ENCODE data around the gene IL17D. TPM values are rescaled to one million over a fixed set of nuclear protein-coding genes. Genes with fewer than 3 reads are reported as not detected.

Gene IL17D
- total RNA-seq, 2 experiments from 2014 or later: 0.47 TPM; not detected in 1

- H3K4me1 ChIP-seq (ENCODE audit: insufficient read depth, low read length): peaks cover 11% of the 10 kb centered on the region
- H3K36me3 Mint-ChIP-seq (ENCODE audit: low read depth): peaks cover 4% of the 10 kb centered on the region
- no peaks in the 10 kb centered on the region for H3K27me3 Mint-ChIP-seq
- ChIA-PET CTCF (no interaction called here), POLR2A (interaction anchor here (0.8 to 1.0 kb wide), 2 partner anchors 51 to 52 kb away, joined by 3 read pairs; partner anchors contain the start of gene EEF1AKMT1)
- H3K27ac ChIP-seq (ENCODE audit: low read depth in 1 of 2, low read length in 2 of 2): no peak overlapping the region
- peak in 1 of 14 experiments; percentile 5 for DNase-seq
- peak overlapping the region; percentile 12 for H3K4me3 ChIP-seq (ENCODE audit: low read length)
- H3K4me1 Mint-ChIP-seq (ENCODE audit: low read depth): no peaks in the 10 kb centered on the region
- H3K36me3 ChIP-seq (ENCODE audit: insufficient read depth, low read length): no peaks in the 10 kb centered on the region
- no peak overlapping the region for H3K27ac Mint-ChIP-seq
- no peak overlapping the region for H3K4me3 Mint-ChIP-seq
- intact Hi-C loops (cut with DNase I, micrococcal nuclease): no loop called here
- peaks cover 0 to 7% of the 10 kb centered on the region in 2 experiments for H3K9me3 ChIP-seq (ENCODE audit: control insufficient read depth in 1 of 2, insufficient read depth in 1 of 2, low read length in 2 of 2)
- ATAC-seq (ENCODE audit: poor library complexity): peak; percentile 29
- no peak for TF ChIP-seq CTCF (IDR thresholded peaks at IDR 0.05)
- H3K27me3 ChIP-seq (ENCODE audit: control insufficient read depth in 1 of 2, insufficient read depth in 2 of 2, low read length in 2 of 2): peaks cover 18 to 24% of the 10 kb centered on the region in 2 experiments
- H3K9me3 Mint-ChIP-seq: no peaks in the 10 kb centered on the region
These were observed 18.2 kb downstream of the IL17D start for GRCh38 chr13:20721454-20722357.

GRCh38 chr13:20727856-20728255 lies 24.4 kb downstream of the IL17D start:
- Histone ChIP-seq H3K4me1 (ENCODE audit: insufficient read depth, low read length) (no peaks in the 10 kb centered on the region), H3K27me3 (ENCODE audit: control insufficient read depth in 1 of 2, insufficient read depth in 2 of 2, low read length in 2 of 2) (no peaks in the 10 kb centered on the region), H3K27ac (ENCODE audit: low read depth in 1 of 2, low read length in 2 of 2) (no peak overlapping the region), H3K4me3 (ENCODE audit: low read length) (no peak overlapping the region), H3K36me3 (ENCODE audit: insufficient read depth, low read length) (no peaks in the 10 kb centered on the region), H3K9me3 (ENCODE audit: control insufficient read depth in 1 of 2, insufficient read depth in 1 of 2, low read length in 2 of 2) (no peaks in the 10 kb centered on the region)
- H3K27ac Mint-ChIP-seq: no peak overlapping the region
- no peaks in the 10 kb centered on the region for H3K9me3 Mint-ChIP-seq
- ATAC-seq (ENCODE audit: poor library complexity) (no peak), DNase-seq (no peak)
- ChIA-PET CTCF (interaction anchor here (0.6 kb wide), 1 partner anchor 17 kb away, joined by 4 read pairs; no protein-coding TSS in a partner anchor), POLR2A (no interaction called here)
- H3K4me3 Mint-ChIP-seq: no peak overlapping the region
- intact Hi-C loops (cut with DNase I, micrococcal nuclease): no loop called here
- no peaks in the 10 kb centered on the region for H3K27me3 Mint-ChIP-seq
- H3K36me3 Mint-ChIP-seq (ENCODE audit: low read depth): peaks cover 29% of the 10 kb centered on the region
- no peaks in the 10 kb centered on the region for H3K4me1 Mint-ChIP-seq (ENCODE audit: low read depth)
- TF ChIP-seq CTCF (IDR thresholded peaks at IDR 0.05): no peak

- no peaks in the 10 kb centered on the region for H3K27me3 ChIP-seq (ENCODE audit: control insufficient read depth in 1 of 2, insufficient read depth in 2 of 2, low read length in 2 of 2)
- no peak for ATAC-seq (ENCODE audit: poor library complexity)
- H3K36me3 Mint-ChIP-seq (ENCODE audit: low read depth): peaks cover 30% of the 10 kb centered on the region
- H3K27me3 Mint-ChIP-seq: no peaks in the 10 kb centered on the region
- no peak for DNase-seq
- intact Hi-C loops (cut with DNase I, micrococcal nuclease): no loop called here
- no peaks in the 10 kb centered on the region for H3K9me3 ChIP-seq (ENCODE audit: control insufficient read depth in 1 of 2, insufficient read depth in 1 of 2, low read length in 2 of 2)
- no peaks in the 10 kb centered on the region for H3K4me1 Mint-ChIP-seq (ENCODE audit: low read depth)
- CTCF ChIA-PET: no interaction called here
- H3K4me1 ChIP-seq (ENCODE audit: insufficient read depth, low read length): no peaks in the 10 kb centered on the region
- H3K27ac Mint-ChIP-seq: no peak overlapping the region
- no peaks in the 10 kb centered on the region for H3K9me3 Mint-ChIP-seq
- H3K4me3 Mint-ChIP-seq: no peak overlapping the region
- no peak overlapping the region for H3K4me3 ChIP-seq (ENCODE audit: low read length)
- H3K36me3 ChIP-seq (ENCODE audit: insufficient read depth, low read length): no peaks in the 10 kb centered on the region
- POLR2A ChIA-PET: no interaction called here
- no peak for TF ChIP-seq CTCF (IDR thresholded peaks at IDR 0.05)
- H3K27ac ChIP-seq (ENCODE audit: low read depth in 1 of 2, low read length in 2 of 2): no peak overlapping the region
These were observed 25.2 kb downstream of the IL17D start for GRCh38 chr13:20728579-20729311.

Measured in CD4-positive, alpha-beta T cell (primary cell).